Vagina (tissue), 2 donors: ENCODE results near the gene AGPAT4.

Source experiments
- POLR2AphosphoS5 ChIP-seq, 2 donors: sonication (generic); formaldehyde crosslinking; IDR thresholded peaks; one replicate each; pipeline ENCODE4 v1.9.0; 2017; ENCODE audit warnings: antibody characterized with exemption in 2 of 2, mild to moderate bottlenecking in 2 of 2, low read depth in 1 of 2; ENCODE audit not compliant: insufficient read depth in 1 of 2
- TF ChIP-seq, protein P1 (sequence below), 3 experiments: fragments of 450-650 bp in 2 of 3; fragments of 200-600 bp in 1 of 3; sonication (generic) in 1 of 3; IDR thresholded peaks; one replicate each; pipeline ENCODE4 v1.5.1; 2017 to 2019; ENCODE audit warnings: antibody characterized with exemption in 3 of 3, mild to moderate bottlenecking in 2 of 3, moderate library complexity in 2 of 3

DNA sequence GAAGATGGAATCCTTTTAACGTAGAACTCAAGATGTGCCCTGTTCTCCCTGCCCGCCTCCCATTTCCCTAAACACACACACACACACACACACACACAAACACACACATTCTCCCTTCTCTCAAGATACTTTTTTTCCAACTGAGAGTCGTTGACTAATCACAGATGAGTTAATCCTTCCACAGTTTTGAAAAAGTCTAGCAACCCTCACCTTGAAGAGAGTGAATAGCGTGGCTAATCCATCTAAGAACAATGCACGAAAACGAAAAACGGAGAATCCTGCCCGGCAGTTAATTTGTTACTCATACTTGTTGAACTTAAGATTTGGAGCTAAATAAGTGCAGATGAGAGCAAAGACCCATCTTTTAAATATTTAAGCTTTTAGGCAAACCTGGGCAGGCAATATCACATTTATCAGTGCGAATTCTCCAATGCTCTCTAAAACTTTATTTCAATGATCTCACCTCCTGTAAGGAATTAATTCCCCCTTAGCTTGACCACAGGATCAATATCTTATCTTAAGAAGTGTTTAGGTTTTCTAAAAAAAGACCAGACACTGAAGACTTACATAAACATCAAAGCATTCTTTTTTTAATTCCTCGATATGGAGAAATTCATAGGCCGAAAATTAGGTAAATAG is 1.1 kb downstream of the AGPAT4 start:
- TF ChIP-seq, protein P1, sequence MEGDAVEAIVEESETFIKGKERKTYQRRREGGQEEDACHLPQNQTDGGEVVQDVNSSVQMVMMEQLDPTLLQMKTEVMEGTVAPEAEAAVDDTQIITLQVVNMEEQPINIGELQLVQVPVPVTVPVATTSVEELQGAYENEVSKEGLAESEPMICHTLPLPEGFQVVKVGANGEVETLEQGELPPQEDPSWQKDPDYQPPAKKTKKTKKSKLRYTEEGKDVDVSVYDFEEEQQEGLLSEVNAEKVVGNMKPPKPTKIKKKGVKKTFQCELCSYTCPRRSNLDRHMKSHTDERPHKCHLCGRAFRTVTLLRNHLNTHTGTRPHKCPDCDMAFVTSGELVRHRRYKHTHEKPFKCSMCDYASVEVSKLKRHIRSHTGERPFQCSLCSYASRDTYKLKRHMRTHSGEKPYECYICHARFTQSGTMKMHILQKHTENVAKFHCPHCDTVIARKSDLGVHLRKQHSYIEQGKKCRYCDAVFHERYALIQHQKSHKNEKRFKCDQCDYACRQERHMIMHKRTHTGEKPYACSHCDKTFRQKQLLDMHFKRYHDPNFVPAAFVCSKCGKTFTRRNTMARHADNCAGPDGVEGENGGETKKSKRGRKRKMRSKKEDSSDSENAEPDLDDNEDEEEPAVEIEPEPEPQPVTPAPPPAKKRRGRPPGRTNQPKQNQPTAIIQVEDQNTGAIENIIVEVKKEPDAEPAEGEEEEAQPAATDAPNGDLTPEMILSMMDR (IDR thresholded peaks at IDR 0.05), result no peak
- no peak for TF ChIP-seq POLR2AphosphoS5 (IDR thresholded peaks at IDR 0.05; ENCODE audit: insufficient read depth in 1 of 2, low read depth in 1 of 2)
